Calu3 (cell line): ENCODE results near the gene AHCY. TPM values are rescaled to one million over a fixed set of nuclear protein-coding genes. Genes with fewer than 3 reads are reported as not detected.

Source experiments
- BruUV-seq: library from RNA; stranded (reverse); fragments of 400-500 nt; replicated peaks from 2 replicates; lab custom pipeline; 2021; lab: Mats Ljungman, UMichigan
- CTCF ChIA-PET: fragments of 300-600 bp; sonication (Branson Sonifier 250); formaldehyde crosslinking; loops from one replicate; lab custom pipeline; 2022; ENCODE audit warnings: antibody characterized with exemption; lab: Charles Lee
- DNase-seq: peaks from one replicate; pipeline ENCODE4 v3.0.0; 2022
- H3K27ac Mint-ChIP-seq: one replicate; pipeline ENCODE4 v1.8.0; 2022; ENCODE audit warnings: mixed read lengths; ENCODE audit not compliant: unreplicated experiment
- H3K27me3 Mint-ChIP-seq: one replicate; pipeline ENCODE4 v1.8.0; 2022; ENCODE audit warnings: mixed read lengths; ENCODE audit not compliant: unreplicated experiment
- H3K36me3 Mint-ChIP-seq: one replicate; pipeline ENCODE4 v1.8.0; 2022; ENCODE audit warnings: mild to moderate bottlenecking, moderate library complexity, mixed read lengths; ENCODE audit not compliant: insufficient read depth, unreplicated experiment
- H3K4me1 Mint-ChIP-seq: one replicate; pipeline ENCODE4 v1.8.0; 2022; ENCODE audit warnings: mild to moderate bottlenecking, low read depth, mixed read lengths; ENCODE audit not compliant: unreplicated experiment
- H3K4me3 Mint-ChIP-seq: one replicate; pipeline ENCODE4 v1.8.0; 2022; ENCODE audit warnings: mild to moderate bottlenecking, low read depth, moderate library complexity, mixed read lengths; ENCODE audit not compliant: unreplicated experiment
- H3K9me3 Mint-ChIP-seq: one replicate; pipeline ENCODE4 v1.8.0; 2022; ENCODE audit warnings: low read depth, mixed read lengths; ENCODE audit not compliant: unreplicated experiment
- intact Hi-C: fragments of 100-400 bp; cut with micrococcal nuclease; formaldehyde crosslinking; loops from one replicate; pipeline ENCODE4 v1.10.0; 2022; ENCODE audit not compliant: unreplicated experiment
- total RNA-seq: library from RNA; stranded (reverse); gene quantifications from 2 replicates; pipeline ENCODE4 v1.2.3, GENCODE V29; 2022
- TF ChIP-seq, protein P1 (sequence below): fragments of 200-600 bp; IDR thresholded peaks from one replicate; pipeline ENCODE4 v1.8.0; 2022; ENCODE audit warnings: antibody characterized with exemption; ENCODE audit not compliant: unreplicated experiment

The AHCY gene
- total RNA-seq, 1 experiment from 2014 or later = 179 TPM

DNA sequence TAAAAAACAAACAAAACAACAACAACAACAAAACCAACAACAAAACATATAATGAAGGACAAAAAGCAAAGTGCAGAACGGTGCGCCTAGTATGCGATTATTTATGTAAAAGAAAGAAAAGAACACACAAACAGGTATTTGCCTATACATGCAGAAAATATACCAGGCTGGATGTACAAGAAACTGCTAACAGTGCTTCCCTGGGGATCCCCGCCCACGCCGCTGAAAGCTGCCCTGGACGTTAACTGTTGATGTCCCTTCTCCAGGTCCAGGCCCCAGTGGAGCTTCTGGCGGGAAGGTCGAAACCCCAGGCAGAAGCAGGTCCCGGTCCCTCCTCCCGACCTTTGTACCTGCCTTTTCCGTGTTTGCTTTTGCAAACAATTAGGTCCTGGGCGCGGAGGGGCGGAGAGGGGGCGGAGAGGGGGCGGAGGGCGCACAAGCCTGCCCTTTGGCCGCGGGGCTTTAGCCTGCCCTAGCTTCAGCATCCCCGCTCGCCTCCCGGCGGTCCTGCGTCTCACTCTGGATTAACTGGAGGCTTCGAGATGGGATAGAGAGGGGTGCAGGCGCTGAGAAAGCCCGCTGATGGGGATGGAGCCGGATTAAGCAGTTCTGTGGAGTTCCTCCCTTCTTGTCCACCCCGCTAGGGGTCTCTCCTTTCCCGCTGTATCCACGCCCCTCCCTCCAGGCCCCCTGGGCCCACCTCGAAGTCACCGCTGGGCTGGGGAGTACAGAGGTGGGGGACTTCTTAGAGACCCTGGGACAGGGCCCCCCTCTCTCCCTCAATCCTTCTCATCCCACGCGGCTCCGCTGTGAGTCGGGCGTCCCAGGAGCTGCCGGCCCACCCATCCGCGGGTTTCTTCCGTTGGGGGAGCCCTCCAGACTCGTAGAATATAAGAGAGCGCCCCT is 8.2 kb upstream of the AHCY start:
- peak; percentile 58 for DNase-seq
- intact Hi-C loops = loop anchor here (1.0 to 5.0 kb wide), 6 partner anchors 81 to 211 kb away; no protein-coding TSS in a partner anchor
- Mint-ChIP-seq H3K4me3 (peak overlapping the region; percentile 67), H3K4me1 (peaks cover 60% of the 10 kb centered on the region), H3K36me3 (peaks cover 17% of the 10 kb centered on the region), H3K27me3 (no peaks in the 10 kb centered on the region), H3K9me3 (peaks cover 6% of the 10 kb centered on the region), H3K27ac (no peak overlapping the region)
- no TSS peak for BruUV-seq
- TF ChIP-seq, protein P1, sequence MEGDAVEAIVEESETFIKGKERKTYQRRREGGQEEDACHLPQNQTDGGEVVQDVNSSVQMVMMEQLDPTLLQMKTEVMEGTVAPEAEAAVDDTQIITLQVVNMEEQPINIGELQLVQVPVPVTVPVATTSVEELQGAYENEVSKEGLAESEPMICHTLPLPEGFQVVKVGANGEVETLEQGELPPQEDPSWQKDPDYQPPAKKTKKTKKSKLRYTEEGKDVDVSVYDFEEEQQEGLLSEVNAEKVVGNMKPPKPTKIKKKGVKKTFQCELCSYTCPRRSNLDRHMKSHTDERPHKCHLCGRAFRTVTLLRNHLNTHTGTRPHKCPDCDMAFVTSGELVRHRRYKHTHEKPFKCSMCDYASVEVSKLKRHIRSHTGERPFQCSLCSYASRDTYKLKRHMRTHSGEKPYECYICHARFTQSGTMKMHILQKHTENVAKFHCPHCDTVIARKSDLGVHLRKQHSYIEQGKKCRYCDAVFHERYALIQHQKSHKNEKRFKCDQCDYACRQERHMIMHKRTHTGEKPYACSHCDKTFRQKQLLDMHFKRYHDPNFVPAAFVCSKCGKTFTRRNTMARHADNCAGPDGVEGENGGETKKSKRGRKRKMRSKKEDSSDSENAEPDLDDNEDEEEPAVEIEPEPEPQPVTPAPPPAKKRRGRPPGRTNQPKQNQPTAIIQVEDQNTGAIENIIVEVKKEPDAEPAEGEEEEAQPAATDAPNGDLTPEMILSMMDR = peak; percentile 27
- CTCF ChIA-PET = interaction anchor here (0.6 to 5.1 kb wide), 22 partner anchors 25 to 458 kb away, joined by 3 to 51 read pairs (median 5); partner anchors contain the start of genes DYNLRB1 and ITCH

DNA sequence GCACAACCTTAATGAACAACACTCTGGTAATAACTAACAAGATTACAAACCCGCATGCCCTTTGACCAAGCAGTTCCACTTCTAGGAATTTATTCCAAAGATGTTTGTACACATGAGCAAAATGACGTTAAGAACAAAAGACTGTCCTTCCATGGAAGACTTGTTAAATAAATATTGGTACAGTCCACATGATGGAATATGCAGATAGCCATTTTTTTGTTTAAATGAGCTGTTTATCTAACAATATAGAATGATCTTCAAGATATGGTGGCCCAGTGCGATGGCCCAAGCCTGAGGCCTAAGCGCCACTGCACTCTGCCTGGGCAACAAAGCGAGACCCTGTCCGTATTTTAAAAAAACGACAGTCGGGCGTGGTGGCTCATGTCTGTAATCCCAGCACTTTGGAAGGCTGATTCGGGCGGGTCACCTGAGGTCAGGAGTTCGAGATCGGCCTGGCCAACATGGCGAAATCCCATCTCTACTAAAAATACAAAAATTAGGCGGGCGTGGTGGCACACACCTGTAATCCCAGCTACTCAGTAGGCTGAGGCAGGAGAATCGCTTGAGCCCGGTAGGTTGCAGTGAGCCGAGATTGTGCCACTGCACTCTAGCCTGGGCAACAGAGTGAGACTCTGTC is 7.4 kb upstream of the AHCY start:
- Mint-ChIP-seq H3K27me3 (no peaks in the 10 kb centered on the region), H3K27ac (no peak overlapping the region), H3K36me3 (peaks cover 13% of the 10 kb centered on the region), H3K4me3 (peak overlapping the region; percentile 67), H3K9me3 (peaks cover 2% of the 10 kb centered on the region), H3K4me1 (peaks cover 52% of the 10 kb centered on the region)
- intact Hi-C loops = loop anchor here (1.0 to 5.0 kb wide), 4 partner anchors 82 to 166 kb away; no protein-coding TSS in a partner anchor
- DNase-seq = no peak
- CTCF ChIA-PET = interaction anchor here (0.5 to 5.1 kb wide), 7 partner anchors 120 to 501 kb away, joined by 3 to 51 read pairs (median 5); no protein-coding TSS in a partner anchor
- TF ChIP-seq, protein P1 = no peak
- BruUV-seq = no TSS peak

- DNase-seq = no peak
- Mint-ChIP-seq H3K36me3 (peaks cover 12% of the 10 kb centered on the region), H3K4me1 (peaks cover 43% of the 10 kb centered on the region), H3K9me3 (no peaks in the 10 kb centered on the region), H3K4me3 (no peak overlapping the region), H3K27me3 (no peaks in the 10 kb centered on the region), H3K27ac (no peak overlapping the region)
- BruUV-seq = no TSS peak
- CTCF ChIA-PET = interaction anchor here (0.7 kb wide), 1 partner anchor 411 kb away, joined by 3 read pairs; no protein-coding TSS in a partner anchor
- intact Hi-C loops = loop anchor here (5.0 kb wide), 3 partner anchors 83 to 138 kb away; no protein-coding TSS in a partner anchor
- TF ChIP-seq, protein P1 = no peak
Measured at GRCh38 chr20:34309691-34310090, 6.5 kb upstream of the AHCY start.
